HG03575 (cell line): ENCODE measurements around the gene RPS6KA5.
"Not testable (repeated sequence)": the region's sequence is repeated elsewhere in the genome, so short reads cannot be mapped to it uniquely, and the experiment has no call there.

Experiments used
- ATAC-seq: cut with Tn5 transposase; IDR thresholded peaks from one replicate; pipeline ENCODE4 v1.9.1; 2021; ENCODE audit not compliant: unreplicated experiment, insufficient number of reproducible peaks, low FRiP score; ENCODE audit errors: extremely low read depth

Gene RPS6KA5

GRCh38 chr14:90900476-90901083 is 159.9 kb downstream of the RPS6KA5 start:
- no peak for ATAC-seq

GRCh38 chr14:90897022-90897421 is 163.4 kb downstream of the RPS6KA5 start:
- ATAC-seq = no peak

- no peak for ATAC-seq
These were observed 166.2 kb downstream of the RPS6KA5 start for GRCh38 chr14:90894241-90894640.

GRCh38 chr14:90893510-90893909 is 166.9 kb downstream of the RPS6KA5 start:
- ATAC-seq = no peak

GRCh38 chr14:90892970-90893369 is 167.5 kb downstream of the RPS6KA5 start:
- no peak for ATAC-seq

- ATAC-seq = no peak
These were observed 169.1 kb downstream of the RPS6KA5 start for GRCh38 chr14:90891326-90891725.

- no peak for ATAC-seq
These were observed 170.0 kb downstream of the RPS6KA5 start for GRCh38 chr14:90890322-90891020.

- no peak for ATAC-seq
These were observed 174.1 kb downstream of the RPS6KA5 start for GRCh38 chr14:90886297-90886815.

GRCh38 chr14:90883782-90884181 is 176.7 kb downstream of the RPS6KA5 start:
- no peak for ATAC-seq

- ATAC-seq = no peak
These were observed 177.2 kb downstream of the RPS6KA5 start for GRCh38 chr14:90883197-90883596.

GRCh38 chr14:90880282-90880681 is 180.2 kb downstream of the RPS6KA5 start:
- ATAC-seq = no peak

- no peak for ATAC-seq
These were observed 185.8 kb downstream of the RPS6KA5 start for GRCh38 chr14:90874599-90874998.

- no peak for ATAC-seq
These were observed 188.7 kb downstream of the RPS6KA5 start for GRCh38 chr14:90871605-90872233.

GRCh38 chr14:90870950-90871604 is 189.4 kb downstream of the RPS6KA5 start:
- no peak for ATAC-seq

- ATAC-seq = no peak
These were observed 192.9 kb downstream of the RPS6KA5 start for GRCh38 chr14:90867501-90867900.

GRCh38 chr14:90866833-90867232 is 193.6 kb downstream of the RPS6KA5 start:
- ATAC-seq = no peak

GRCh38 chr14:90864741-90865140 is 195.7 kb downstream of the RPS6KA5 start:
- no peak for ATAC-seq

- no peak for ATAC-seq
These were observed 201.9 kb downstream of the RPS6KA5 start for GRCh38 chr14:90858511-90858910.

GRCh38 chr14:90857866-90858265 is 202.6 kb downstream of the RPS6KA5 start:
- ATAC-seq = no peak

GRCh38 chr14:90856115-90856514 is 204.3 kb downstream of the RPS6KA5 start:
- not testable (repeated sequence) for ATAC-seq
